GM21723 (cell line): Measurements from ENCODE around the gene NFRKB.
"Not testable (repeated sequence)": the region's sequence is repeated elsewhere in the genome, so short reads cannot be mapped to it uniquely, and the experiment has no call there.

Source experiments
- ATAC-seq: cut with Tn5 transposase; IDR thresholded peaks from one replicate; pipeline ENCODE4 v1.9.1; 2021; ENCODE audit warnings: mild to moderate bottlenecking, moderate library complexity; ENCODE audit not compliant: unreplicated experiment

Gene NFRKB

GRCh38 chr11:129894278-129895125 is 876 bp downstream of the NFRKB start:
- ATAC-seq: peak; percentile 8

GRCh38 chr11:129888451-129888850 is 6.9 kb downstream of the NFRKB start:
- no peak for ATAC-seq

- no peak for ATAC-seq
These were observed 10.0 kb downstream of the NFRKB start for GRCh38 chr11:129885381-129885780.

GRCh38 chr11:129884581-129884980 is 10.8 kb downstream of the NFRKB start:
- no peak for ATAC-seq

- ATAC-seq: no peak
These were observed 13.7 kb downstream of the NFRKB start for GRCh38 chr11:129881570-129882170.

GRCh38 chr11:129880311-129880710 is 15.1 kb downstream of the NFRKB start:
- ATAC-seq: no peak

- ATAC-seq: no peak
These were observed 23.5 kb downstream of the NFRKB start for GRCh38 chr11:129871914-129872313.

- not testable (repeated sequence) for ATAC-seq
These were observed 26.8 kb downstream of the NFRKB start for GRCh38 chr11:129868626-129869025.

GRCh38 chr11:129866311-129866710 is 29.1 kb downstream of the NFRKB start:
- no peak for ATAC-seq

- no peak for ATAC-seq
These were observed 29.7 kb downstream of the NFRKB start for GRCh38 chr11:129865701-129866100.

- ATAC-seq: no peak
These were observed 30.6 kb downstream of the NFRKB start for GRCh38 chr11:129864811-129865210.

- ATAC-seq: no peak
These were observed 33.5 kb downstream of the NFRKB start for GRCh38 chr11:129861702-129862522.

- no peak for ATAC-seq
These were observed 39.3 kb downstream of the NFRKB start for GRCh38 chr11:129856036-129856435.

- ATAC-seq: no peak
These were observed 40.3 kb downstream of the NFRKB start for GRCh38 chr11:129855086-129855485.

GRCh38 chr11:129854232-129854805 is 41.1 kb downstream of the NFRKB start:
- no peak for ATAC-seq

- no peak for ATAC-seq
These were observed 41.7 kb downstream of the NFRKB start for GRCh38 chr11:129853518-129854231.

GRCh38 chr11:129852125-129852740 is 43.1 kb downstream of the NFRKB start:
- ATAC-seq: no peak

GRCh38 chr11:129849447-129850130 is 45.8 kb downstream of the NFRKB start:
- ATAC-seq: no peak

- ATAC-seq: not testable (repeated sequence)
These were observed 48.0 kb downstream of the NFRKB start for GRCh38 chr11:129847361-129847760.
